Stimulated activated CD4-positive, alpha-beta T cell treated with anti-CD3 and anti-CD28 coated beads, Interleukin-4, amount 100 ng/mL, for 1 hour (primary cell): Measurements from ENCODE around the gene HIP1.
"Not testable (repeated sequence)": the region's sequence is repeated elsewhere in the genome, so short reads cannot be mapped to it uniquely, and the experiment has no call there.

ENCODE experiments used
- DNase-seq: peaks from one replicate; pipeline ENCODE4 v3.0.0-alpha.2; 2020

Gene HIP1

GRCh38 chr7:75712517-75713361 lies 26.0 kb downstream of the HIP1 start:
- DNase-seq: no peak

- no peak for DNase-seq
These were observed 26.9 kb downstream of the HIP1 start for GRCh38 chr7:75711656-75712514.

DNA sequence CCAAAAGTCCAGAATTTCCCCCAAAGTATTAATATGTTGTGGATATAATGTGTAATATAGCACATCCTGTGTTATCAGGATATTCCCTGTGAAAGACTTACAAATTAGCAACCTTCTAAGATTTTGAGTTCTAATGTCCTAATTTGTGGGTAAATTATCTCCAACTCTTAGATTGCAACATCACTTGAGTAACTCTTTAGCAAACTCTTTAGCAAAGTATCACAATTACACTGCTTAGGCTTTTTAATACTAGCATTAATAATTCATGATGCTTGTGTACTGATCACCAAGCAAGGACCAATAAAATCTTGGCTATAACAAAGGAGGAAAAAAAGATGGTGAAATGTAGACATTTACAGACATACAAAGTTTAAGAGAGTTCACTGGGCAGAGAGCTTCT lies 27.7 kb downstream of the HIP1 start:
- no peak for DNase-seq

GRCh38 chr7:75704928-75705327 lies 33.8 kb downstream of the HIP1 start:
- DNase-seq: no peak

GRCh38 chr7:75702515-75702914 lies 36.2 kb downstream of the HIP1 start:
- no peak for DNase-seq

DNA sequence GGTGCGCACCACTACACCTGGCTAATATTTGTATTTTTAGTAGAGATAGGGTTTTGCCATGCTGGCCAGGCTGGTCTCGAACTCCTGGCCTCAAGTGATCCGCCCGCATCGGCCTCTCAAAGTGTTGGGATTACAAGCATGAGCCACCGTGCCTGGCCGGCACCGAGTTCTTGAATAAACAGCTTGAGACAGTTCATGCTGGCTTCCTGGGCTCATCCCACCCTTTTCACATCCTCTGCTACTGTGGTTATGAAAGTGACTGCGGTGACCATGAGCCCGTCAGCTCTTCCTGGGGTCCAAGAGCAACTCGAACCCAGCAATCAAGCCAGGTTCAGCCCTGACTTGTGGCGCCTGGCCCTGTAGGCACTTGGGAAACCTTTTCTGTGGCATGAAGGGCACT lies 38.7 kb downstream of the HIP1 start:
- DNase-seq: no peak

DNA sequence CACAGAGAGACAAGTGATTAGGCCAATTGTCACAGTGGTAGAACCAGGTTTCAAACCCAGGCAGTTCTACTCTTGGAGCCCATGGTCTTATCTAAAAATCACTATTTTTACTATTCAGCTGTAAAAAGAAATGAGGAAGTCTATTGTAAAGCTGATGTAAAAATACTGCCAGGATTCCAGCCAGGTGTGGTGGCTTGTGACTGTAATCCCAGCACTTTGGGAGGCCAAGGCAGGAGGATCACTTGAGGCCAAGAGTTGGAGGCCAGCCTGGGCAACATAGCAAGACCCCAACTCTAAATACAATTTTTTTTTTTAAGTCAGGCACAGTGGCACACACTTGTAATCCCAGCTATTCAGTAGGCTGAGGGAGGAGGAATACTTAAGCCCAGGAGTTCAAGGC lies 40.4 kb downstream of the HIP1 start:
- no peak for DNase-seq

DNA sequence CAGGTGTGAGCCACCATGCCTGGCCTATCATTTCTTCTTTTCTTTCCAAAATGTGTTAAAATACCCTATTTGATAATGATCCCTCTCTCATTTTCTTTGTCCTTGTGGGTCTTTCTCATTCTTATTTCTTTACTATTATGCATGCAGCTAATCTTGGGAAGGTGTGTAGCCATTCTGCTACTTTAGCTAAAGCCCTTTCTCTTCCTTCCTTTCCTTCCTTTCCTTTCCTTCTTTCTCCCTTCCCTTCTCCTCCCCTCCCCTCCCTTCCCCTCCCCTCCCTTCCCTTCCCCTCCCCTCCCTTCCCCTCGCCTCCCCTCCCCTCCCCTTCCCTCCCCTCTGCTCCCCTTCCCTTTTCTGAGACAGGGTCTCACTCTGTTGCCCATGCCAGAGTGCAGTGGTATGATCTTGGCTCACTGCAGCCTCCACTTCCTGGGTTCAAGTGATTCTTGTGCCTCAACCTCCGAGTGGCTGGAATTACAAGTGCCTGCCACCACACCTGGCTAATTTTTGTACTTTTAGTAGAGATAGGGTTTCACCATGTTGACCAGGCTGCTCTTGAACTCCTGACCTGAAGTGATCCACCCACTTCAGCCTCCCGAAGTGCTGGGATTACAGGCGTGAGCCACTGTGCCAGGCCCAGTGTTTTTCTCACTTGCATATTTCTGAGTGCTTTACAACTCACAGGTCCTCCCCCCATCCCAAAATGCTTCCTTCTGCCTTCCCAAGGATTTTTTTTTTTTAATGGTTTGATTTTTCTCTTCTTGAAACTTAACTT lies 42.3 kb downstream of the HIP1 start:
- DNase-seq: no peak

DNA sequence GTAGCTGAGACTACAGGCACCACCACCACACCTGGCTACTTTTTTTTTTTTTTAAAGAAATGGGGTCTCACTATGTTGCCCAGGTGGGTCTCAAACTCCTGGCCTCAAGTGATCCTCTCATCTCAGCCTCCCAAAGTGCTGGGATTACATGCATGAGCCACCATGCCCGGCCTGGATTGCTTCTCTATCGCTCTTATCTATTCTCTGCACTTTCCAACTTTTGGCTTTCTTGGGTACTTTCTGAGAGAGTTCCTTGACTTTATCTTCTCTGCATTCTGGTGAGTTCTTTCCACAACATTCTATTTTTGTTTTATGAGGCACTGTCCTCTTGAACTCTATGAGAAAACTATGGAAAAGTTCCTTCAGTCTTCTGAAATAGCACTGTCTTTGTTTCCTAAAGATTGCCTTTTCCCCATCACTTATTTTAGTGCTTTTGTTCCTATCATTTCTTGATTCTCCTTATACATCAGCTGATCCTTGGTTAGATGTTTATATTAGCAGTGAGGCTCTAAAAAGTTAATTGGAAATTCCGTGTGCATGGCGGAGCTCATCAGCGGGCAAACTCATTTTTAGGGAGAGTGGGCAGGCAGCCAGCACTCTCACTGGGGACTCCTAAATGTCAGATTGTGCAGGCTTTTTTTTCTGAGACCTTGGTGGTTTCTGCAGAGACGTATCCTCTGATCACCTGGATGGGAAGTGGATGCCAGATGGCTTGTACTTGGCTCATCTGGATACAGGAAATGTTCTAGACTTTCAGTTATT lies 43.9 kb downstream of the HIP1 start:
- DNase-seq: no peak

DNA sequence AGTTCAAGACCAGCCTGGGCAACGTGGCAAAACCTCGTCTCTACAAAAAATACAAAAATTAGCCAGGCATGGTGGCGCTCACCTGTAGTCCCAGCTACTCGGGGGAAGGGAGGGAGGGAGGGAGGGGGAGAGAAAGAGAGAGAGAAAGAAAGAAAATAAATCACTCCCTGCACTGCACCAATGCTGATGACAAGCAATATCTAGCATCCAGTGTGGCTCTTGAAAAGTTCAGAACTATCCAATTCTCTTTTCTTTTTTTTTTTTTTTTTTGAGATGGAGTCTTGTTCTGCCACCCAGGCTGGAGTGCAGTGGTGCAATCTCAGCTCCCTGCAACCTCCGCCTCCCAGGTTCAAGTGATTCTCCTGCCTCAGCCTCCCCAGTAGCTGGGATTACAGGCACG lies 45.1 kb downstream of the HIP1 start:
- not testable (repeated sequence) for DNase-seq

GRCh38 chr7:75691793-75692543 lies 46.8 kb downstream of the HIP1 start:
- DNase-seq: no peak

GRCh38 chr7:75690121-75690523 lies 48.6 kb downstream of the HIP1 start:
- DNase-seq: no peak

- DNase-seq: no peak
These were observed 49.3 kb downstream of the HIP1 start for GRCh38 chr7:75689246-75690099.

GRCh38 chr7:75688200-75689136 lies 50.3 kb downstream of the HIP1 start:
- no peak for DNase-seq

GRCh38 chr7:75687246-75688088 lies 51.3 kb downstream of the HIP1 start:
- DNase-seq: no peak

- DNase-seq: no peak
These were observed 52.2 kb downstream of the HIP1 start for GRCh38 chr7:75686551-75686950.

DNA sequence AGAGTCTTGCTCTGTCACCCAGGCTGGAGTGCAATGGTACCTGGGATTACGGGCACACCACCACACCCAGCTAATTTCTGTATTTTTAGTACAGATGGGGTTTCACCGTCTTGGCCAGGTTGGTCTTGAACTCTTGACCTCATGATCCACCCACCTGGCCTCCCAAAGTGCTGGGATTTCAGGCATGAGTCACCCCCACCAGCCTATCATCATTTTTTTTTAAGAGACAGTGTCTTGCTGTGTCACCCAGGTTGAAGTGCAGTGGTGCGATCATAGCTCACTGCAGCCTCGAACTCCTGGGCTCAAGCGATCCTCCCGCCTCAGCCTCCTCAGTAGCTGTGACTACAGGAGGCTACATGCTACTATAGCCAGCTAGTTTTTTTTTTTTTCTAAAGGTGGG lies 56.7 kb downstream of the HIP1 start:
- DNase-seq: not testable (repeated sequence)

DNA sequence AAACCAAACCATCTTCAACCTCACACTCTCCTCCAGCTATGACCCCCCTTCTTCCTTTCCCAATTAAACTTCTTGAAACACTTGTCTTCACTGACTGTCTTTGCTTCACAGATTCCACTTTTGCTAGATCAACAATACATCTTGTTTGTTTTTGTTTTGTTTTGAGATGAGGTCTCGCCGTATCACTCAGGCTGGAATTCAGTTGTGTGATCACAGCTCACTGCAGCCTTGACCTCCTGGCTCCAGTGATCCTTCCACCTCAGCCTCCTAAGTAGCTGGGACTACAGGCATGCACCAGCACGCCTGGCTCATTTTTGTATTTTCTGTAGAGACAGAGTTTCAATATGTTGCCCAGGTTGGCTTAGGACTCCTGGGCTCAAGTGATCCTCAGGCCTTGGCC lies 59.7 kb downstream of the HIP1 start:
- no peak for DNase-seq

DNA sequence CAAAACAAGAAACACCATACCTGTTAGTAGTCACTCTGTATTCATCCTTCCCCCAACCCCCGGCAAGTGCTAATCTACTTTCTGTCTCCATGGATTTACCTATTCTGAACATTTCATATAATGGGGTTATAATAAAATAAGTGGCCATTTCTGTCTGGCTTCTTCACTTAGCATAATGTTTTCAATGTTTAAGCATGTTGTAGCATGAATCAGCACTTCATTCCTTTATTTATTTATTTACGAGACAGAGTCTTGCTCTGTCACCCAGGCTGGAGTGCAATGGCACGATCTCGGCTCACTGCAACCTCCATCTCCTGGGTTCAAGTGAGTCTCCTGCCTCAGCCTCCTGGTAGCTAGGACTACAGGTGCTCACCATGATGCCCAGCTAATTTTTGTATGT lies 69.2 kb downstream of the HIP1 start:
- no peak for DNase-seq
